ENCODE measurements around the gene CLSTN1. TPM values are rescaled to one million over a fixed set of nuclear protein-coding genes. Genes with fewer than 3 reads are reported as not detected.
"Not testable (repeated sequence)": the region's sequence is repeated elsewhere in the genome, so short reads cannot be mapped to it uniquely, and the experiment has no call there.

Gene CLSTN1
- total and polyA plus RNA-seq, 2 donors (not counting 1 experiment from before 2014, with no cell fraction given): 34.9 to 81.4 TPM

DNA sequence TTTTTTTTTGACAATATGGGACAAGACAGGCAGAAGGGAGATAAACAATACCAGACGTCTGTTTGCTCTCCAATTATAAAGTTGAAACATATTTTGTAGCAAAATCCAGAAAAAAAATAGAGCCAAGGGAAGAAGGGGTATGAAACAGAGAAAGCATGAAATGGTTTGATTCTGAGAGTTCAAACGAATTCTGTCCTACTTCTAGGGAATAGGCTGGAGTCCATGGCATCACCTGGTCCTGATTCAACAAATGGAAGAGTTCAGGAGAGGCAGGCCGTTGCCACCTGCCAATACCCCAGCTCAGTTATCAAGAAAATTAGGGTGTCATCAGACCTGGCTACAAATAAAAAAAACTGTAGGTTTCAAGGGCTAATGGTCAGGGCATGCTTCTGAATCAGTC is 71.8 kb downstream of the CLSTN1 start:
- Histone ChIP-seq H3K27ac (ENCODE audit: low read length in 2 of 2) (no peak overlapping the region), H4K20me1 (ENCODE audit: control insufficient read depth, insufficient read depth, low read length, poor library complexity, severe bottlenecking) (peaks cover 7% of the 10 kb centered on the region), H3K79me2 (ENCODE audit: control insufficient read depth, insufficient read depth, low read length) (peaks cover 6% of the 10 kb centered on the region), H3K4me2 (replicated peaks; ENCODE audit: low read depth, low read length, poor library complexity, severe bottlenecking) (no peak overlapping the region), H3K27me3 (replicated peaks in 1 of 4; ENCODE audit: control extremely low read depth in 1 of 4, control insufficient read depth in 3 of 4, insufficient read depth in 4 of 4, low read length in 3 of 4) (no peaks in the 10 kb centered on the region), H3K4me3 (ENCODE audit: control extremely low read depth in 1 of 5, extremely low read depth in 1 of 5, insufficient read depth in 1 of 5, low read depth in 2 of 5, low read length in 4 of 5) (no peak overlapping the region), H3K9me3 (ENCODE audit: control extremely low read depth in 1 of 3, control insufficient read depth in 2 of 3, insufficient read depth in 1 of 3, low read length in 2 of 3) (no peaks in the 10 kb centered on the region), H3K9ac (ENCODE audit: low read length) (no peak overlapping the region), H3K36me3 (replicated peaks in 1 of 2; ENCODE audit: control extremely low read depth in 1 of 2, control insufficient read depth in 1 of 2, extremely low read depth in 1 of 2, insufficient read depth in 2 of 2, low read length in 1 of 2) (peaks cover 5 to 43% of the 10 kb centered on the region in 2 experiments), H3K4me1 (ENCODE audit: control insufficient read depth in 2 of 2, insufficient read depth in 2 of 2, low read length in 2 of 2) (no peaks in the 10 kb centered on the region), H2AFZ (ENCODE audit: insufficient read depth, low read depth, low read length, poor library complexity, severe bottlenecking) (no peak overlapping the region)
- WGBS (ENCODE audit: insufficient coverage): 93% methylated on average over 1 of the region's 3 CpGs
- intact Hi-C loops (cut with micrococcal nuclease): no loop called here
- Mint-ChIP-seq H3K9me3 (ENCODE audit: insufficient read depth) (no peaks in the 10 kb centered on the region), H3K27me3 (no peaks in the 10 kb centered on the region), H3K4me1 (no peaks in the 10 kb centered on the region), H3K27ac (no peak overlapping the region), H3K4me3 (no peak overlapping the region)
- DNase-seq (no peak), ATAC-seq (ENCODE audit: low read depth) (no peak)
- ChIA-PET CTCF (interaction anchor here (1.2 to 1.5 kb wide), 2 partner anchors 70 to 117 kb away, joined by 3 read pairs; no protein-coding TSS in a partner anchor), POLR2A (no interaction called here)
- TF ChIP-seq EZH2 (IDR thresholded peaks at IDR 0.05; ENCODE audit: borderline replicate concordance, insufficient read depth, low read depth, low read length, poor library complexity, severe bottlenecking): no peak
- TF ChIP-seq, protein P1, sequence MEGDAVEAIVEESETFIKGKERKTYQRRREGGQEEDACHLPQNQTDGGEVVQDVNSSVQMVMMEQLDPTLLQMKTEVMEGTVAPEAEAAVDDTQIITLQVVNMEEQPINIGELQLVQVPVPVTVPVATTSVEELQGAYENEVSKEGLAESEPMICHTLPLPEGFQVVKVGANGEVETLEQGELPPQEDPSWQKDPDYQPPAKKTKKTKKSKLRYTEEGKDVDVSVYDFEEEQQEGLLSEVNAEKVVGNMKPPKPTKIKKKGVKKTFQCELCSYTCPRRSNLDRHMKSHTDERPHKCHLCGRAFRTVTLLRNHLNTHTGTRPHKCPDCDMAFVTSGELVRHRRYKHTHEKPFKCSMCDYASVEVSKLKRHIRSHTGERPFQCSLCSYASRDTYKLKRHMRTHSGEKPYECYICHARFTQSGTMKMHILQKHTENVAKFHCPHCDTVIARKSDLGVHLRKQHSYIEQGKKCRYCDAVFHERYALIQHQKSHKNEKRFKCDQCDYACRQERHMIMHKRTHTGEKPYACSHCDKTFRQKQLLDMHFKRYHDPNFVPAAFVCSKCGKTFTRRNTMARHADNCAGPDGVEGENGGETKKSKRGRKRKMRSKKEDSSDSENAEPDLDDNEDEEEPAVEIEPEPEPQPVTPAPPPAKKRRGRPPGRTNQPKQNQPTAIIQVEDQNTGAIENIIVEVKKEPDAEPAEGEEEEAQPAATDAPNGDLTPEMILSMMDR (IDR thresholded peaks at IDR 0.05): no peak

DNA sequence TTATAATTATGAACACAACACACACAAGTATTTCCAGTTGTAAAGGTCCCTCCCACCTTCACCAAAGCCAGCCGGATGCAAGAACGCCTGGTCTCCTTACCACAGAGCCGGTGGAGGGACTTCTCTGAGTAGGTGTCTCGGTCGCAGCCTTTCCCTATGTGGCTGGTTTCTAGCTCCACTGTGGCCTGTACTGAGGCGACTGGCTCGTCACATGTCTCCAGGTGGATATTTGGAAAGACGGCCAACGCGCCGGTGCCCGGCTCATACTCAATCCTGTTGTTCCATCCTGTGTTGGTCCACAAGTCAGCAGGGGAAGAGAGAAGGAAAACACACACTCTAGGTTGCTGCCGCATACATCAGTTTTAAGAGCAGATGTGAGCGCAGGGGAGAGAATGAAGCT is 74.4 kb downstream of the CLSTN1 start:
- no peaks in the 10 kb centered on the region for H3K4me1 Mint-ChIP-seq
- WGBS (ENCODE audit: insufficient coverage): over 99% methylated on average over 14 of the region's 14 CpGs
- ATAC-seq (ENCODE audit: low read depth): no peak
- no peak overlapping the region for H2AFZ ChIP-seq (ENCODE audit: insufficient read depth, low read depth, low read length, poor library complexity, severe bottlenecking)
- H3K4me3 Mint-ChIP-seq: no peak overlapping the region
- ChIA-PET CTCF (no interaction called here), POLR2A (no interaction called here)
- H3K9ac ChIP-seq (ENCODE audit: low read length): no peak overlapping the region
- H3K4me2 ChIP-seq (replicated peaks; ENCODE audit: low read depth, low read length, poor library complexity, severe bottlenecking): no peak overlapping the region
- peaks cover 10% of the 10 kb centered on the region for H3K79me2 ChIP-seq (ENCODE audit: control insufficient read depth, insufficient read depth, low read length)
- H3K36me3 ChIP-seq (replicated peaks in 1 of 2; ENCODE audit: control extremely low read depth in 1 of 2, control insufficient read depth in 1 of 2, extremely low read depth in 1 of 2, insufficient read depth in 2 of 2, low read length in 1 of 2): peaks cover 5 to 60% of the 10 kb centered on the region in 2 experiments
- TF ChIP-seq, protein P1 (IDR thresholded peaks at IDR 0.05): no peak
- no peak for TF ChIP-seq EZH2 (IDR thresholded peaks at IDR 0.05; ENCODE audit: borderline replicate concordance, insufficient read depth, low read depth, low read length, poor library complexity, severe bottlenecking)
- H3K4me1 ChIP-seq (ENCODE audit: control insufficient read depth in 2 of 2, insufficient read depth in 2 of 2, low read length in 2 of 2): no peaks in the 10 kb centered on the region
- no peaks in the 10 kb centered on the region for H3K27me3 ChIP-seq (replicated peaks in 1 of 4; ENCODE audit: control extremely low read depth in 1 of 4, control insufficient read depth in 3 of 4, insufficient read depth in 4 of 4, low read length in 3 of 4)
- H3K4me3 ChIP-seq (ENCODE audit: control extremely low read depth in 1 of 5, extremely low read depth in 1 of 5, insufficient read depth in 1 of 5, low read depth in 2 of 5, low read length in 4 of 5): no peak overlapping the region
- DNase-seq: no peak
- intact Hi-C loops (cut with micrococcal nuclease): no loop called here
- no peaks in the 10 kb centered on the region for H3K9me3 Mint-ChIP-seq (ENCODE audit: insufficient read depth)
- H4K20me1 ChIP-seq (ENCODE audit: control insufficient read depth, insufficient read depth, low read length, poor library complexity, severe bottlenecking): no peaks in the 10 kb centered on the region
- no peak overlapping the region for H3K27ac ChIP-seq (ENCODE audit: low read length in 2 of 2)
- no peak overlapping the region for H3K27ac Mint-ChIP-seq
- H3K9me3 ChIP-seq (ENCODE audit: control extremely low read depth in 1 of 3, control insufficient read depth in 2 of 3, insufficient read depth in 1 of 3, low read length in 2 of 3): no peaks in the 10 kb centered on the region
- H3K27me3 Mint-ChIP-seq: no peaks in the 10 kb centered on the region

DNA sequence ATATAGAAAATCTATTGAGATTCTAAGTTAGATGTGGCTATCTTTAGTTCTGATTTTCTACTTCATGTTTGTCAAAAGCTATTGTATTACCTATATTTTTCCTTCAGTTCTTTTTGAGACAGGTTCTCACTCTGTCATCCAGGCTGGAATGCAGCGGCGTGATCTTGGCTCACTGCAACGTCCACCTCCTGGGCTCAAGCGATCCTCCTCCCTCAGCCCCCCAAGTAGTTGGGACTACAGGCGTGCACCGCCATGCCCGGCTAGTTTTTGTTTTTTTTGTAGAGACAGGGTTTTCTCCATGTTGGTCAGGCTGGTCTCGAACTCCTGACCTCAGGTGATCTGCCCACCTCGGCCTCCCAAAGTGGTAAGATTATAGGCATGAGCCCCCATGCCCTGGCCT is 75.4 kb downstream of the CLSTN1 start:
- H3K4me1 Mint-ChIP-seq; H3K4me1 ChIP-seq (ENCODE audit: control insufficient read depth in 2 of 2, insufficient read depth in 2 of 2, low read length in 2 of 2); intact Hi-C loops (cut with micrococcal nuclease); CTCF ChIA-PET; H3K9me3 Mint-ChIP-seq (ENCODE audit: insufficient read depth); H3K27ac Mint-ChIP-seq; H3K4me3 Mint-ChIP-seq; H4K20me1 ChIP-seq (ENCODE audit: control insufficient read depth, insufficient read depth, low read length, poor library complexity, severe bottlenecking); H3K4me3 ChIP-seq (ENCODE audit: control extremely low read depth in 1 of 5, extremely low read depth in 1 of 5, insufficient read depth in 1 of 5, low read depth in 2 of 5, low read length in 4 of 5); H3K27ac ChIP-seq (ENCODE audit: low read length in 2 of 2); H3K27me3 ChIP-seq (replicated peaks in 1 of 4; ENCODE audit: control extremely low read depth in 1 of 4, control insufficient read depth in 3 of 4, insufficient read depth in 4 of 4, low read length in 3 of 4); H3K9ac ChIP-seq (ENCODE audit: low read length); ATAC-seq (ENCODE audit: low read depth); H3K4me2 ChIP-seq (replicated peaks; ENCODE audit: low read depth, low read length, poor library complexity, severe bottlenecking); POLR2A ChIA-PET; DNase-seq; H3K27me3 Mint-ChIP-seq; H2AFZ ChIP-seq (ENCODE audit: insufficient read depth, low read depth, low read length, poor library complexity, severe bottlenecking); H3K9me3 ChIP-seq (ENCODE audit: control extremely low read depth in 1 of 3, control insufficient read depth in 2 of 3, insufficient read depth in 1 of 3, low read length in 2 of 3): not testable (repeated sequence)
- Histone ChIP-seq H3K36me3 (replicated peaks in 1 of 2; ENCODE audit: control extremely low read depth in 1 of 2, control insufficient read depth in 1 of 2, extremely low read depth in 1 of 2, insufficient read depth in 2 of 2, low read length in 1 of 2) (peaks cover 5 to 66% of the 10 kb centered on the region in 2 experiments), H3K79me2 (ENCODE audit: control insufficient read depth, insufficient read depth, low read length) (peaks cover 12% of the 10 kb centered on the region)
- WGBS (ENCODE audit: insufficient coverage): 97% methylated on average over 4 of the region's 9 CpGs

Measured in B cell (primary cell).